Kidney glomerular epithelial cell (primary cell): ENCODE measurements around the gene MUC12.
"Not testable (repeated sequence)": the region's sequence is repeated elsewhere in the genome, so short reads cannot be mapped to it uniquely, and the experiment has no call there.

Experiments used
- DNase-seq: peaks from one replicate; lab custom pipeline; 2025; lab: John Stamatoyannopoulos, UW

MUC12 gene

DNA sequence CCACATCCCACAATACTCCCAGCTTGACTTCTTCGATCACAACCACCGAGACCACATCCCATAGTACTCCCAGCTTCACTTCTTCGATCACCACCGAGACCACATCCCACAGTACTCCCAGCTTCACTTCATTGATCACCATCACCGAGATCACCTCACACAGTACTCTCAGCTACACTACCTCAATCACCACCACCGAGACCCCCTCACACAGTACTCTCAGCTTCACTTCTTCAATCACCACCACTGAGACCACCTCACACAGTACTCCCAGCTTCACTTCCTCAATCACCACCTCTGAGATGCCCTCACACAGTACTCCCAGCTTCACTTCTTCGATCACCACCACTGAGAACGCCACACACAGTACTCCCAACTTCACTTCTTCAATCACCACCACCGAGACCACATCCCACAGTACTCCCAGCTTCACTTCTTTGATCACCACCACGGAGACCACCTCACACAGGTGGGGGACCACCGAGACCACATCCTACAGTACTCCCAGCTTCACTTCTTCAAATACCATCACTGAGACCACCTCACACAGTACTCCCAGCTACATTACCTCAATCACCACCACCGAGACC is 11.4 kb upstream of the MUC12 start:
- no peak for DNase-seq

DNA sequence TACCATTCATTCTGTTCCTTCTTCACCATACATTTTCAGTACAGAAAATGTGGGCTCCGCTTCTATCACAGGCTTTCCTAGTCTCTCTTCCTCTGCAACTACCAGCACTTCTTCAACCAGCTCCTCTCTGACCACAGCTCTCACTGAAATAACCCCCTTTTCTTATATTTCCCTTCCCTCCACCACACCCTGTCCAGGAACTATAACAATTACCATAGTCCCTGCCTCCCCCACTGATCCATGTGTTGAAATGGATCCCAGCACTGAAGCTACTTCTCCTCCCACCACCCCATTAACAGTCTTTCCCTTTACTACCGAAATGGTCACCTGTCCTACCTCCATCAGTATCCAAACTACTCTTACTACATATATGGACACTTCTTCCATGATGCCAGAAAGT is 9.5 kb upstream of the MUC12 start:
- no peak for DNase-seq

- no peak for DNase-seq
Measured at GRCh38 chr7:100962537-100962936, 6.8 kb upstream of the MUC12 start.

- DNase-seq, result no peak
Measured at GRCh38 chr7:100963386-100963785, 6.0 kb upstream of the MUC12 start.

DNA sequence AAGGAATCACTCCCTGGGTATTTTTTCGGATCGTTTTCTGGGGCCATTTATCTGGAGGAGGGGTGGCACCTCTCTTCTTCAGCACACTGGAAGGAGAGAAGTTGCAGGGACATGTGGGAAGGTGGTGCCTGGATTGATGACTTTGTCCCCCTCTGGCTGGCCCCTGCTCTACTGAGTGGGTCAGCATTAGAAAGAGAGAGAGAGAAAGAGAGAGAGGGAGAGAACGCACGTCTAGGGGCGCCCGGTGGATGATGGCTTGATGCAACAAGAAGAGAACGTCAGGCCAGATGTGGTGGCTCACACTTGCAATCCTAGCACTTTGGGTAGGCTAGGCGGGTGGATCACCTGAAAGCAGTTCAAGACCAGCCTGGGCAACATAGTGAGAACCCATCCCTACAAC is 5.5 kb upstream of the MUC12 start:
- DNase-seq, result no peak

DNA sequence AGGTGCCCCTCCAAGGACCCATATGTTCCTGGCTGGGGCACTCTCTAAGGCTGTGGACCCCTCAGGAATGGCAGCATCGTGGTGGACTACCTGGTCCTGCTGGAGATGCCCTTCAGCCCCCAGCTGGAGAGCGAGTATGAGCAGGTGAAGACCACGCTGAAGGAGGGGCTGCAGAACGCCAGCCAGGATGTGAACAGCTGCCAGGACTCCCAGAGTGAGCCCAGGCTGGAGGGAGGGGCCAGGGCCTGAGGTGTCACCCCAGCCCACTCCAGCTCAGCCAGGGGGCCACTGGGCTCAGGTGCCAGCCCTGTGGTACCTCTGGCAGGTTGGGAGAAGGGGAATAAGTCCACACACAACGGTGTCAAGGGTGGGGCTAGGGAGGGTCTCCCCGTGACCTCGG is 4.7 kb upstream of the MUC12 start:
- no peak for DNase-seq

GRCh38 chr7:100965045-100965722 is 4.2 kb upstream of the MUC12 start:
- no peak for DNase-seq

GRCh38 chr7:100965723-100966541 is 3.4 kb upstream of the MUC12 start:
- DNase-seq, result no peak

- DNase-seq, result no peak
Measured at GRCh38 chr7:100966542-100967291, 2.6 kb upstream of the MUC12 start.

DNA sequence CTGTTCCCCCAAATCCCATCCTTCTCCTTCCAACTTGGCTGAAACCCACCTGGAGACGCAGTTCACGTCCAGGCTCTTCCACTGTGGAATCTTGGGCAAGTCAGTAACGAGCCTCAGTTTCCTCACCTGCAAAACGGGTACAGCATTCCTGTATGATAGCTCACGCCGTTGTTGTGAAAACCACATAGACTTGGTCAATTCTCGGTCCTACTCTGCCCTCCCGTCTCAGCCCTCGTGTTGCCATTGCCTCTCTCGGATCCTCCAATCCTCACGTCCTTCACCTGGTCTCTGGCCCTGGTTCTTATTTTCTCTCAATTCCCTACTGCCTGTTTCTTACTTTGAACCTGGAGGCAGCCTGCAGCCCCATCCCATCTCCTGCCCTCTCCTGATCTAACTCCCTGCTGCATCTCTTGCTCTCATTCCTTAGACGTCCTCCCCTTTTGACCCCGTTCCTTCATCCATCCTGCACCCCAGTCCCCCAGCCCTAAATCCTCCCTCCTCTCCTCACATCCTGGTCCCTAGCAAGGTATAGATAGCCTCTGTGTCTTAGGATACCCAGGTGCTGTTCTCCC is 2.0 kb upstream of the MUC12 start:
- DNase-seq, result no peak

DNA sequence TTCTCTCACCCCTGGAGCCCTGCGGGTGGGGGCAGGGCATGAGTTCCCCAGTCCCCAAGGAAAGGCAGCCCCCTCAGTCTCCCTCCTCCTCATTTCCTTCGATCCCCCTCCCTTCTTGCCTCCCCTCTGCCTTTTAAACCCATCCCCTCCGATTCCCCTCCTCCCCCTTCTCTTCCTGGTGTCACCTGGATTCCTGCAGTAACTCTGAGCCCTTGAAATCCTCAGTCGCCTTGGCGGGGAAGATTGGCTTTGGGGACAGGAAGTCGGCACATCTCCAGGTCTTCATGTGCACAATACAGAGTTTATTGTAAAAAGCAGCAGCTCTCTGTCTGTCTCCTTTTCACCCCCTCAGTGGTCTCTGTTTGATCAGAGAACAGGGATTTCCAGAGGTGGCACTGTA is 1.3 kb upstream of the MUC12 start:
- no peak for DNase-seq

DNA sequence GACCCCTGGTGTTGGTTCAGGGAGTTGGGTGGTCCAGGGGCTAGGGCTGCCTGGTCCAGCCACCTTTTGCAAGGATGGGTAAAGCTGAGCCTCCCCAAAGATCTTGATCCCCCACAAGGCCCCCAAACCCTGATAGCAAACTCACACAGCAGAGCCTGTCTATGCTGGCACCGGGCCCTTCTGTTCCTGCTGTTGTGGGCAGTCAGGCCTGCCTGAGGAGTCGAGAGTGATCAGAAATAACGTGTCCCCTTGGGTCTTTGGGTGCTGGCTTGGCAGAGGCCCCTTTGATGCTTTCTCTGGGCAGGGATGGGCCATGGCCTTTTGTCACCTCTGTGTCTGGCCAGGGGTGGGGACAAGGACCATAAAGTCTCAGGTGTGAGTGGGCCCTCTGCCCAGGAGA is 715 bp upstream of the MUC12 start:
- DNase-seq, result no peak

DNA sequence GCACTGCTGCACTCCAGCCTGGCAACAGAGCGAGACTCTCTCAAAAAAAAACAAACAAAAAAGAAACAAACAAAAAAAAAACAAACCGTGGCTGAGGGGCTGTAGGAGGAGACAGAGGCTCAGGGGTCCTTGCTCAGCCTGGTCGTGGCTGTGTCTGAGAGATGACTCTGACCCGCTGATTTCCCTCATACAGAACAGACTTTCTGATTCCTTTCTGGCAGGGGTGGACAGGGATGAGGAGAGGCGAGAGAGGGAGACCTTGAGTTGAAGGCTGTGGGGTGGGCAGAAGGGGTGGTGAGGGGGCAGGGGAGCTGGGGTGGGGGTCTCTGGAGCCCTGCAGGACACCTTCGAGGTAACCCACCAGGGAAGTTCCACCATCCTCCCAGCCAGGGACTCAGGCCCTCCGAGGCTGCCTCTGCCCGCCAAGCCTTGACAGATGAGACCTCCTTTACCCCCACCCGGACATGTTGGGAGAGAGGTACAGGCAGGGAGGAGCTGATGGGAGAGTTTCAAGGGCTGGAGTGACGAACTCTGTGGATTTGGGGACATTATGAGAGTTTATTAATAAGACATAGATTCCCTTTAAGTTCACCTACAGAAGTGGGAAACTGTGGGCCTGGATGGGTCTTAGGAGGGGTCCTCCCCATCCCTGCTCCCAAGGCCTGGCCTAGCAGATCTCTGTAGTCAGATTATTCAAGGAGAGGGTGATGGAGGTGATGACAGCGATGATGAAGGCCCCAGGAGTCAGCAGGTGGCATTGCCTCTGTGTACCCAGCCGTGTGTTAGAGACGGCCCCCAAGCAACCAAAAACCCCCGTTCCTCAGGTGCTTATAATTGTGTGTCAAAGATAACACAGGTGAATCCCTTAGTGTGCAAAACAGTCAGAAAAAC is 2.0 kb downstream of the MUC12 start:
- no peak for DNase-seq

DNA sequence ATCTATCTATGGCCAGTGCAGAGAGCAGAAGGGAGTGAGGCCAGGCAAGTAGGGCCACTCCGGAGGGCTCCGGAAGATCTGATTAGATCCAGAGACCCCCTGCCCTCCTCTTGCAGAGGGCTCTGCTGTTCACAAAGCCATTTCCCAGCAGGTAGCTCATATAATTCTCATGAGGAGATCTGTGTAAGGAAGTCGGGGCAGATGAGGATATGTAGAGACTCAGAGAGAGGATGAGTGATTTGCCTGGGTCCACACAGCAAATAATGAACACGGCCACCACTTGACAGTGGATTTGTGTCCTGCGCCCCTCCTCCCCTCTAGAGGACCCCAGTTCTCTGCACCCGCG is 2.6 kb downstream of the MUC12 start:
- no peak for DNase-seq

GRCh38 chr7:100974021-100974420 is 4.7 kb downstream of the MUC12 start:
- DNase-seq, result peak; percentile 30

DNA sequence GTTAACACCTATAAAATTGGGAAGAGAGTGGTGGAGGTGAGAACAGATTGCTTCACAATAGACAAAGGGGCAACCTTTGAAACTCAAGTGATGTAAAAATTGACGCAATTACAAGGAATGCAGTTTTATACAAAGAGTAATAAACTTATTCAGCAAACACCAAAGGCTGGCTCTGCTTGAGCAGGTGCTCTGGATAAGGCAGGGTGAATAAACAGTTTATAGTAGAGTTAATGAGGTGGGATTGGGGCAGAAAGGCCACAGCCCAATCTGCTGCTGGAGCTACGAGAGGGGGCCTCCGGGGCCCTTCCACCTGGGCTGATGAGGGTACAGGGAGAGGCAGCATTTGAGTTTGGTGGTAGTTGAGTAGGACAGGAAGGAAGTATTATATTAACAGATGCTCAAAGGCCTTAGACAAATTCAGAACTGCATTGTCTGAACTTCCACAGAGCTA is 6.0 kb downstream of the MUC12 start:
- DNase-seq, result no peak

- DNase-seq, result no peak
Measured at GRCh38 chr7:100978300-100978699, 8.9 kb downstream of the MUC12 start.

DNA sequence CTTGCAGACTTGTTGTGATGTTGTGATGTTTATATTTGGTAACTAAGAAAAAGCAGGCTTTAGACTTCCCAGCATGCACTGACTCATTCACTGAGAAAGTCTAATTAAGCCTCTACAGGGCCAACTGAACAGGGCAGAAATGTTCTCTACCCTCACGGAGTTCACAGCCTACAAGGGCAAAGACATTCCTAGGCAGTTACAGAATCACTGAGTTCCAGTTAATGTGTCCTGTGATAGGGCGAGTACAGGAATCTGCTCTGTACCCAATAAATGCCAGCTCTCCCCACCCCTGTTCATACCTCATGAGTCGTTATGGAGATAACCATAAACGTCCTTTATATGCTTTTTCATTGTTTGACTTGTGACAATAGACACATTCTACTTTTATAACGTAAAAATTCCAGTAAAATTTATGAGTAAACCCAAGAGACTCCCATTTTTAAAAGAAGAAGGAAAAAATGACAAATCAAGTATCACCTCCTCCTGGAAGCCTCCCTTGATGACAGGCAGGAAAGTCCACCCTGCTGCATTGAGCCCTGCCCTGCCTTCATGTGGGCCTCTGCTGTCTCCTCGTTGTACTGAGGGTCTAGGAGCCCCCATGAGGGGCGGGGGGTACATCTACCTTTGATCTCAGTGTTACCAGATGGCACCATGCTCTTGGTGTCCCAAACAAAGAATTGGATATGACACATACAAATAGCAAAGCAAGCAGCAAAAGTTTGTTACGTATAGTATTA is 14.3 kb downstream of the MUC12 start:
- DNase-seq, result peak; percentile 79

- not testable (repeated sequence) for DNase-seq
Measured at GRCh38 chr7:100984241-100984918, 15.0 kb downstream of the MUC12 start.
